Prostate gland (tissue), 2 donors: ENCODE results near the gene DOCK10.

Experiments used
- POLR2A ChIP-seq: fragments of 450-650 bp; IDR thresholded peaks from one replicate; pipeline ENCODE4 v1.6.1; 2016; ENCODE audit warnings: antibody characterized with exemption, mild to moderate bottlenecking
- POLR2AphosphoS5 ChIP-seq: sonication (generic); formaldehyde crosslinking; IDR thresholded peaks from one replicate; pipeline ENCODE4 v1.6.1; 2017; ENCODE audit warnings: antibody characterized with exemption
- TF ChIP-seq, protein P1 (sequence below), 4 experiments: fragments of 200-600 bp in 2 of 4; fragments of 450-650 bp in 2 of 4; sonication (generic) in 2 of 4; IDR thresholded peaks; 1 replicate in 3 of 4; 2 replicates in 1 of 4; pipeline ENCODE4 v1.5.1; 2016 to 2019; ENCODE audit warnings: antibody characterized with exemption in 4 of 4, mild to moderate bottlenecking in 2 of 4, moderate library complexity in 2 of 4

DNA sequence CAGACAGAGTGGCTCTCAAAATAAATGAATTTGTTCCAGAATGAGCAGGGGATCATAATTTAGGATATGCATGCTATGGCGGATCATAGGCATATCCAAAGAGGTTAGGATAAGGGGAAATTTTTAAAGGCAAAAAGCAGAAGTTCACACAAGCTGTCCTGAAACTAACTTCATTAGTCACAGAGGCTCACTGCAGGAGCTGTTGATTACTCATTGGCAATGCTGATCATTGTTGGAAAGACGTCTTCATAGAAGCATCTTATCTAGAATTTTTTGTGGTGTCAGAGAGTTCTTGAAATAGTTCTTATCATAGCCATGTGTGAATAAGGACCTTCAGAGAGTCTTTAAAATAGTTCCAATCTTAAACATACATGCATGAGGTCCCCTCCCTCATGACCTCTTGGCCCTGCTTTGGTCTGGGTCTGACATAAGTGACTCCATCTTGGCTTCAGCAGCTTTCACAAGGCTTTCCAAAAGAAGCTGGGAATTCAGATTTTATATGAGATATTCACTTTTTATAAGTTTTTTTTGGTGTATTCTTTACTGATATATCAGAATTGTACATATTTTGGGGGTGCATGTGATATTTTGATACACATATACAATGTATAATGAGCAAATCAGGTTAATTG, 318.6 kb downstream of the DOCK10 start:
- TF ChIP-seq, protein P1, sequence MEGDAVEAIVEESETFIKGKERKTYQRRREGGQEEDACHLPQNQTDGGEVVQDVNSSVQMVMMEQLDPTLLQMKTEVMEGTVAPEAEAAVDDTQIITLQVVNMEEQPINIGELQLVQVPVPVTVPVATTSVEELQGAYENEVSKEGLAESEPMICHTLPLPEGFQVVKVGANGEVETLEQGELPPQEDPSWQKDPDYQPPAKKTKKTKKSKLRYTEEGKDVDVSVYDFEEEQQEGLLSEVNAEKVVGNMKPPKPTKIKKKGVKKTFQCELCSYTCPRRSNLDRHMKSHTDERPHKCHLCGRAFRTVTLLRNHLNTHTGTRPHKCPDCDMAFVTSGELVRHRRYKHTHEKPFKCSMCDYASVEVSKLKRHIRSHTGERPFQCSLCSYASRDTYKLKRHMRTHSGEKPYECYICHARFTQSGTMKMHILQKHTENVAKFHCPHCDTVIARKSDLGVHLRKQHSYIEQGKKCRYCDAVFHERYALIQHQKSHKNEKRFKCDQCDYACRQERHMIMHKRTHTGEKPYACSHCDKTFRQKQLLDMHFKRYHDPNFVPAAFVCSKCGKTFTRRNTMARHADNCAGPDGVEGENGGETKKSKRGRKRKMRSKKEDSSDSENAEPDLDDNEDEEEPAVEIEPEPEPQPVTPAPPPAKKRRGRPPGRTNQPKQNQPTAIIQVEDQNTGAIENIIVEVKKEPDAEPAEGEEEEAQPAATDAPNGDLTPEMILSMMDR (IDR thresholded peaks at IDR 0.05) = no peak
- no peak for TF ChIP-seq POLR2A
- TF ChIP-seq POLR2AphosphoS5 = no peak
